ENCODE data around the gene DDX18.

DDX18 gene
- 119 to 131 (median 128) reads per million in 3 donors for total RNA-seq

DNA sequence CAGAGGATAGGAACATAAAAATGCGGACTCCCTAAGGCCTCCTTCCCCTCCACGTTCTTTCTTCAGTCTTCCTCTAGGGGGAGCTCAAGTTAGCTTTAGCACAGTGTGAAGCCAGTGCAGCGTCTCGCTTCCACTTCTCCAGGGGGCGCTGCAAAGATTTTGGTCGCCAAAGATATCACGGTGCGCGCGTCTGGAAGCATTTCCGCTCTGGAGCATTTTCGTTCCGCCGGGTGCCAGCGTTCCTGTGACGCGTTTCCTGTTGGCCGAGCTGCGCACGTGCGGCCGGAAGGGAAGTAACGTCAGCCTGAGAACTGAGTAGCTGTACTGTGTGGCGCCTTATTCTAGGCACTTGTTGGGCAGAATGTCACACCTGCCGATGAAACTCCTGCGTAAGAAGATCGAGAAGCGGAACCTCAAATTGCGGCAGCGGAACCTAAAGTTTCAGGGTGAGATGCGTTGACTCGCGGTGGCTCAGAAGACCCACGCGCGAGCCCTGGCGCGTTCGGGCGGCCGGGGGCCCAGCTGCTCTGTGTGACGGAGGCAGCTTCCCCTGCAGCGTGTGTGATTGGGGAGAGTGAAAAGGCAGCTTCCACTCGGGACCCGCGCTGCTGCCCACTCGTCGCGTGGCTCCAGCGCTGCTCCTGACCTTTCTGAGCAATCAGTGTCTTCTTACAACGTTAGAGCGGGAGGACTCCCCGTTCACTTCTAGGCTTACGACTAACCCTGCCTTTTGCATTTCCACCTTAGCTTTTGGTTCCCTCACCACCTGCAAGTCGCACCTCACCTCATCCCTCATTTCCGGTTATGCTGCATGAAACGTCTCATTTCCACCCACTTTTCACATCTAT, at the start of gene DDX18:
Gene DDX18 (plus strand): TSS at position 275 of the 848 bp plus-strand sequence. CDS start 87 bp downstream, at position 362.
- H3K4me1 ChIP-seq (ENCODE audit: control insufficient read depth, insufficient read depth, low read length, poor library complexity, severe bottlenecking): peaks cover 27% of the 10 kb centered on the region
- peak within 1 kb of the TSS; percentile 54 for H3K4me3 ChIP-seq (ENCODE audit: insufficient read depth, low read depth, low read length, poor library complexity, severe bottlenecking)
- H3K27ac ChIP-seq (ENCODE audit: insufficient read depth, low read length, poor library complexity, severe bottlenecking): peak within 1 kb of the TSS; percentile 92
- H3K36me3 ChIP-seq (ENCODE audit: control insufficient read depth, insufficient read depth, low read length): peaks cover 26% of the 10 kb centered on the region
- DNase-seq: peak; percentile 95 to 97 (median 96)
- H3K9me3 ChIP-seq (ENCODE audit: control insufficient read depth, low read length): no peaks in the 10 kb centered on the region
- H3K27me3 ChIP-seq (replicated peaks; ENCODE audit: control insufficient read depth, insufficient read depth, low read length, poor library complexity, severe bottlenecking): no peaks in the 10 kb centered on the region

- no peak for DNase-seq
- Histone ChIP-seq H3K27ac (ENCODE audit: insufficient read depth, low read length, poor library complexity, severe bottlenecking) (no peak overlapping the region), H3K4me1 (ENCODE audit: control insufficient read depth, insufficient read depth, low read length, poor library complexity, severe bottlenecking) (no peaks in the 10 kb centered on the region), H3K9me3 (ENCODE audit: control insufficient read depth, low read length) (no peaks in the 10 kb centered on the region), H3K36me3 (ENCODE audit: control insufficient read depth, insufficient read depth, low read length) (no peaks in the 10 kb centered on the region), H3K4me3 (ENCODE audit: insufficient read depth, low read depth, low read length, poor library complexity, severe bottlenecking) (no peak overlapping the region), H3K27me3 (replicated peaks; ENCODE audit: control insufficient read depth, insufficient read depth, low read length, poor library complexity, severe bottlenecking) (no peaks in the 10 kb centered on the region)
Measured at GRCh38 chr2:117770730-117771129, 43.8 kb upstream of the DDX18 start.

DNA sequence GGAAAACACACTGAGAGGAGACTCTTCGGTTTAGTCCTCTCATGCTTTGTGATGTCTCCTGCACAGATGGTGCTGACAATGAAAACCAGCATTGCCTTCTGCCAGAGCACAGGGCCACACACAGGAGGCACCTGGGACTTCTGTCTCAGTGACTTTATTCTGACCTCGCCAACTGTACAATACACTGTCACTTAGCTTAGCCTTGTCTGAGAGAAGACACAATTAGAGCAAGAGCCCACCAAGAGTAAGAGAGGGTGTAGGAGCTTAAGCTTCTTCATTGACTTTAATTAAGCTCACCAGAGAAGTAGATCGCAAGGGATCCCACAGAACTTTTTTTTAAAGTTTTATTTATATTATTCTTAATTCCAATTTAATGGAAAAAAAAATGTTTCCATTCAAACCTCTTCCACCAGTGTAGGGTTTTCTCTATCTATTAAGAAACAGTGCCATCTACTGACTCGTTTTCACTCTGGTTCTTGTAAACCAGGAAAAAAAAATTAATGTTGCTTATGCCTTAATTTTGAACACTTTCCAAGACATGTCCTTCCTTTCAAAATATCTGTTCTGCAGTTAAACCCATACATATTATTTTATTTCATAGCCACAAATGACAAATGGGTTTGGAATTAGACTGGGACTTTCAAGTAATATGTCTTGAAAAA, 42.4 kb upstream of the DDX18 start:
- Histone ChIP-seq H3K27me3 (replicated peaks; ENCODE audit: control insufficient read depth, insufficient read depth, low read length, poor library complexity, severe bottlenecking) (no peaks in the 10 kb centered on the region), H3K9me3 (ENCODE audit: control insufficient read depth, low read length) (no peaks in the 10 kb centered on the region), H3K4me3 (ENCODE audit: insufficient read depth, low read depth, low read length, poor library complexity, severe bottlenecking) (no peak overlapping the region), H3K4me1 (ENCODE audit: control insufficient read depth, insufficient read depth, low read length, poor library complexity, severe bottlenecking) (no peaks in the 10 kb centered on the region), H3K27ac (ENCODE audit: insufficient read depth, low read length, poor library complexity, severe bottlenecking) (no peak overlapping the region), H3K36me3 (ENCODE audit: control insufficient read depth, insufficient read depth, low read length) (no peaks in the 10 kb centered on the region)
- no peak for DNase-seq

DNA sequence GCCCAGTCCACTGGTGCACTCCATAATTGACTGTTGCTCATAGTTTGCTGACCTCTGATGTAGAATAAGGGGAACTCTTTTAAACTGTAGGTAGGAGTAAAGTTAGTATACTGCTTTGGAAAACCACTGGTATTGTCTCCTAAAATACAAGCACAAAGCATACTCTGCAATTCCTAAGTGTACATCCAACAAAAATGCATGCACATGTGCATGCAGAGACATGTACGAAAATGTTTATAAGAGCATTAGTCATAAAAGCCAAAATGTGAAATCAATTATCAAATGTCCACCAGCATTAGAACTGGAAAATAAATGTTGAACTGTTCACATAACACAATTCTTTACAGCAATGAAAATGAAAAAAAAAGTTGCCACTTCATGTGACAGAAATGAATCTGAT, 39.8 kb upstream of the DDX18 start:
- no peak for DNase-seq
- no peak overlapping the region for H3K27ac ChIP-seq (ENCODE audit: insufficient read depth, low read length, poor library complexity, severe bottlenecking)
- H3K4me1 ChIP-seq (ENCODE audit: control insufficient read depth, insufficient read depth, low read length, poor library complexity, severe bottlenecking): no peaks in the 10 kb centered on the region
- no peaks in the 10 kb centered on the region for H3K36me3 ChIP-seq (ENCODE audit: control insufficient read depth, insufficient read depth, low read length)
- no peaks in the 10 kb centered on the region for H3K9me3 ChIP-seq (ENCODE audit: control insufficient read depth, low read length)
- H3K4me3 ChIP-seq (ENCODE audit: insufficient read depth, low read depth, low read length, poor library complexity, severe bottlenecking): no peak overlapping the region
- no peaks in the 10 kb centered on the region for H3K27me3 ChIP-seq (replicated peaks; ENCODE audit: control insufficient read depth, insufficient read depth, low read length, poor library complexity, severe bottlenecking)

GRCh38 chr2:117775703-117776219, 38.7 kb upstream of the DDX18 start:
- Histone ChIP-seq H3K36me3 (ENCODE audit: control insufficient read depth, insufficient read depth, low read length) (no peaks in the 10 kb centered on the region), H3K4me3 (ENCODE audit: insufficient read depth, low read depth, low read length, poor library complexity, severe bottlenecking) (no peak overlapping the region), H3K27ac (ENCODE audit: insufficient read depth, low read length, poor library complexity, severe bottlenecking) (no peak overlapping the region), H3K4me1 (ENCODE audit: control insufficient read depth, insufficient read depth, low read length, poor library complexity, severe bottlenecking) (no peaks in the 10 kb centered on the region), H3K9me3 (ENCODE audit: control insufficient read depth, low read length) (no peaks in the 10 kb centered on the region), H3K27me3 (replicated peaks; ENCODE audit: control insufficient read depth, insufficient read depth, low read length, poor library complexity, severe bottlenecking) (no peaks in the 10 kb centered on the region)
- no peak for DNase-seq

GRCh38 chr2:117776888-117777287, 37.6 kb upstream of the DDX18 start:
- H3K27me3 ChIP-seq (replicated peaks; ENCODE audit: control insufficient read depth, insufficient read depth, low read length, poor library complexity, severe bottlenecking): no peaks in the 10 kb centered on the region
- no peak overlapping the region for H3K27ac ChIP-seq (ENCODE audit: insufficient read depth, low read length, poor library complexity, severe bottlenecking)
- no peak overlapping the region for H3K4me3 ChIP-seq (ENCODE audit: insufficient read depth, low read depth, low read length, poor library complexity, severe bottlenecking)
- no peaks in the 10 kb centered on the region for H3K36me3 ChIP-seq (ENCODE audit: control insufficient read depth, insufficient read depth, low read length)
- H3K9me3 ChIP-seq (ENCODE audit: control insufficient read depth, low read length): no peaks in the 10 kb centered on the region
- no peaks in the 10 kb centered on the region for H3K4me1 ChIP-seq (ENCODE audit: control insufficient read depth, insufficient read depth, low read length, poor library complexity, severe bottlenecking)
- no peak for DNase-seq

- peak in 1 of 3 donors; percentile 6 for DNase-seq
- no peaks in the 10 kb centered on the region for H3K36me3 ChIP-seq (ENCODE audit: control insufficient read depth, insufficient read depth, low read length)
- no peaks in the 10 kb centered on the region for H3K4me1 ChIP-seq (ENCODE audit: control insufficient read depth, insufficient read depth, low read length, poor library complexity, severe bottlenecking)
- H3K9me3 ChIP-seq (ENCODE audit: control insufficient read depth, low read length): no peaks in the 10 kb centered on the region
- no peak overlapping the region for H3K4me3 ChIP-seq (ENCODE audit: insufficient read depth, low read depth, low read length, poor library complexity, severe bottlenecking)
- no peaks in the 10 kb centered on the region for H3K27me3 ChIP-seq (replicated peaks; ENCODE audit: control insufficient read depth, insufficient read depth, low read length, poor library complexity, severe bottlenecking)
- H3K27ac ChIP-seq (ENCODE audit: insufficient read depth, low read length, poor library complexity, severe bottlenecking): no peak overlapping the region
Measured at GRCh38 chr2:117785740-117786139, 28.8 kb upstream of the DDX18 start.

GRCh38 chr2:117786520-117786919, 28.0 kb upstream of the DDX18 start:
- Histone ChIP-seq H3K4me3 (ENCODE audit: insufficient read depth, low read depth, low read length, poor library complexity, severe bottlenecking) (no peak overlapping the region), H3K36me3 (ENCODE audit: control insufficient read depth, insufficient read depth, low read length) (no peaks in the 10 kb centered on the region), H3K9me3 (ENCODE audit: control insufficient read depth, low read length) (no peaks in the 10 kb centered on the region), H3K27me3 (replicated peaks; ENCODE audit: control insufficient read depth, insufficient read depth, low read length, poor library complexity, severe bottlenecking) (no peaks in the 10 kb centered on the region), H3K27ac (ENCODE audit: insufficient read depth, low read length, poor library complexity, severe bottlenecking) (no peak overlapping the region), H3K4me1 (ENCODE audit: control insufficient read depth, insufficient read depth, low read length, poor library complexity, severe bottlenecking) (no peaks in the 10 kb centered on the region)
- no peak for DNase-seq

DNA sequence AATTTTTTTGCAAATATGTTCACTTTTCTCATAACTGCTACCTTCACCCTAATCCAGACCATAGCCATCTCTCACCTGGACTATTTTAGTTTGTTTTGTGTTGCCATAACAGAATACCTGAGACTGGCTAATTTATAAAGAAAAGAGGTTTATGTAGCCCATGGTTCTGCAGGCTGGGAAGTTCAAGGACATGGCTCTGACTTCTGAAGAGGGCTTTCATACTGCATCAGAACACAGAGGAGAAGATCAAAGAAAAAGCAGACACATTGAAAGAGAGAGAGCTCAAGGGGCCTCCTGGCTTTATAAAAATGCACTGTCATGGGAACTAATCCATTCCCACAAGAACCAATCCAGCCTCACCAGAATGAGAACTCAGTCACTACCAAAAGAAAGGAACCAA, 25.0 kb upstream of the DDX18 start:
- Histone ChIP-seq H3K36me3 (ENCODE audit: control insufficient read depth, insufficient read depth, low read length) (no peaks in the 10 kb centered on the region), H3K27me3 (replicated peaks; ENCODE audit: control insufficient read depth, insufficient read depth, low read length, poor library complexity, severe bottlenecking) (no peaks in the 10 kb centered on the region), H3K27ac (ENCODE audit: insufficient read depth, low read length, poor library complexity, severe bottlenecking) (no peak overlapping the region), H3K9me3 (ENCODE audit: control insufficient read depth, low read length) (no peaks in the 10 kb centered on the region), H3K4me3 (ENCODE audit: insufficient read depth, low read depth, low read length, poor library complexity, severe bottlenecking) (no peak overlapping the region), H3K4me1 (ENCODE audit: control insufficient read depth, insufficient read depth, low read length, poor library complexity, severe bottlenecking) (no peaks in the 10 kb centered on the region)
- DNase-seq: no peak

DNA sequence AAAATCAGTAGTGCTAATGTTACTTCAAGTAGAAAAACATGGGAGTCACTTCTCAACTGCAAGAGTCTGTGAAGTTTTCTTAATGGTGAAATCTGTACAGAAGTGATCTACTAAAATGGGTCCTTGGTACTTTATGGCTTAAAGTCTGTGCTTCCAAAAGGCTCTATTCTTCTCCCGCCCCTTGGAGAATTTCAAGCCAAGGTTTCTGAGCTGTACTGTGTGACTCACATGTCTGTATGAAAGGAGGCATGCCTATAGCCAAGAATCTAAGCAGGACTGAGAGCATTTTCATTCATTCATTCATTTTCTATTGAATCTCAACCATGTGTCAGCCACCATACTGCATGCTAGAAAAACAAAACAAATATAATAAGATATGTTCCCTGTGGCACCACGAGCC, 19.8 kb upstream of the DDX18 start:
- H3K4me1 ChIP-seq (ENCODE audit: control insufficient read depth, insufficient read depth, low read length, poor library complexity, severe bottlenecking): no peaks in the 10 kb centered on the region
- no peak overlapping the region for H3K4me3 ChIP-seq (ENCODE audit: insufficient read depth, low read depth, low read length, poor library complexity, severe bottlenecking)
- no peak for DNase-seq
- H3K27me3 ChIP-seq (replicated peaks; ENCODE audit: control insufficient read depth, insufficient read depth, low read length, poor library complexity, severe bottlenecking): no peaks in the 10 kb centered on the region
- H3K27ac ChIP-seq (ENCODE audit: insufficient read depth, low read length, poor library complexity, severe bottlenecking): no peak overlapping the region
- H3K9me3 ChIP-seq (ENCODE audit: control insufficient read depth, low read length): no peaks in the 10 kb centered on the region
- H3K36me3 ChIP-seq (ENCODE audit: control insufficient read depth, insufficient read depth, low read length): no peaks in the 10 kb centered on the region
